Occipital lobe (tissue), 2 donors: ENCODE results near the gene CLTCL1. TPM values are rescaled to one million over a fixed set of nuclear protein-coding genes. Genes with fewer than 3 reads are reported as not detected.
"Not testable (repeated sequence)": the region's sequence is repeated elsewhere in the genome, so short reads cannot be mapped to it uniquely, and the experiment has no call there.

Source experiments
- DNase-seq: peaks from one replicate; lab custom pipeline; 2025; lab: John Stamatoyannopoulos, UW
- total RNA-seq: library from RNA; depleted of rRNA; stranded (reverse); fragments of >200 nt; gene quantifications from one replicate; pipeline ENCODE4 v1.2.3, GENCODE V29; 2014

Gene CLTCL1
- total RNA-seq, 1 donor from 2014 or later: 11.1 TPM

GRCh38 chr22:19218541-19219233, 72.8 kb downstream of the CLTCL1 start:
- DNase-seq: no peak

- no peak for DNase-seq
Observed at GRCh38 chr22:19216579-19216978, 74.9 kb downstream of the CLTCL1 start.

GRCh38 chr22:19215360-19215759, 76.2 kb downstream of the CLTCL1 start:
- no peak for DNase-seq

- no peak for DNase-seq
Observed at GRCh38 chr22:19214078-19214473, 77.4 kb downstream of the CLTCL1 start.

GRCh38 chr22:19213442-19214077, 78.0 kb downstream of the CLTCL1 start:
- DNase-seq: no peak

GRCh38 chr22:19213001-19213400, 78.5 kb downstream of the CLTCL1 start:
- no peak for DNase-seq

GRCh38 chr22:19212302-19212870, 79.1 kb downstream of the CLTCL1 start:
- DNase-seq: no peak

GRCh38 chr22:19210188-19210587, 81.3 kb downstream of the CLTCL1 start:
- no peak for DNase-seq

- DNase-seq: no peak
Observed at GRCh38 chr22:19208287-19208847, 83.2 kb downstream of the CLTCL1 start.

GRCh38 chr22:19207884-19208283, 83.6 kb downstream of the CLTCL1 start:
- DNase-seq: no peak

GRCh38 chr22:19207401-19207808, 84.1 kb downstream of the CLTCL1 start:
- DNase-seq: no peak

GRCh38 chr22:19206287-19206686, 85.2 kb downstream of the CLTCL1 start:
- DNase-seq: no peak

- no peak for DNase-seq
Observed at GRCh38 chr22:19204640-19205039, 86.9 kb downstream of the CLTCL1 start.

GRCh38 chr22:19203834-19204233, 87.7 kb downstream of the CLTCL1 start:
- no peak for DNase-seq

- not testable (repeated sequence) for DNase-seq
Observed at GRCh38 chr22:19202799-19203186, 88.7 kb downstream of the CLTCL1 start.

- DNase-seq: no peak
Observed at GRCh38 chr22:19201869-19202798, 89.4 kb downstream of the CLTCL1 start.

- no peak for DNase-seq
Observed at GRCh38 chr22:19201130-19201868, 90.2 kb downstream of the CLTCL1 start.

- no peak for DNase-seq
Observed at GRCh38 chr22:19199479-19199878, 92.0 kb downstream of the CLTCL1 start.

- DNase-seq: no peak
Observed at GRCh38 chr22:19197997-19198865, 93.3 kb downstream of the CLTCL1 start.
